Embryonic facial prominence (tissue), 1 donor: Measurements from ENCODE around the gene SCIN.
"Not testable (repeated sequence)": the region's sequence is repeated elsewhere in the genome, so short reads cannot be mapped to it uniquely, and the experiment has no call there.

Source experiments
- DNase-seq: peaks from one replicate; pipeline ENCODE4 v3.0.0-alpha.2; 2016; ENCODE audit errors: extremely low spot score

The SCIN gene

GRCh38 chr7:12612622-12613021 lies 42.1 kb downstream of the SCIN start:
- no peak for DNase-seq

- no peak for DNase-seq
These were observed 49.0 kb downstream of the SCIN start for GRCh38 chr7:12619461-12620069.

DNA sequence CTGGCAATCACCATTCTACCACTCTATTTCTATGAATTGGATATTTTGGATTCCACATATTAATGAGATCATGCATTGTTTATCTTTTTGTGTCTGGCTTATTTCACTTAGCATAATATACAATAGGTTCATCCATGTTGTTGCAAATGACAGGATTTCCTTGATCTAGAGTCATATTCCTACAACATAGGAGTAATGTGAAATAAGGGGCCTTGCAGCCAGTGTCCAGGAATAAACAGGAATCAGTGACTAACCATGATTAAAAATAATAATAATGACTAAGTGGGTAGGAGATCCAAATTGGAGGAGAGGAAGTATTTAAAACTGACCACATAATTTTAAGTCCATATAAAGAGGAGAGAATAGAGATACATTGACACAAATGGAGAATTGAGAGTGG lies 49.9 kb downstream of the SCIN start:
- DNase-seq: no peak

DNA sequence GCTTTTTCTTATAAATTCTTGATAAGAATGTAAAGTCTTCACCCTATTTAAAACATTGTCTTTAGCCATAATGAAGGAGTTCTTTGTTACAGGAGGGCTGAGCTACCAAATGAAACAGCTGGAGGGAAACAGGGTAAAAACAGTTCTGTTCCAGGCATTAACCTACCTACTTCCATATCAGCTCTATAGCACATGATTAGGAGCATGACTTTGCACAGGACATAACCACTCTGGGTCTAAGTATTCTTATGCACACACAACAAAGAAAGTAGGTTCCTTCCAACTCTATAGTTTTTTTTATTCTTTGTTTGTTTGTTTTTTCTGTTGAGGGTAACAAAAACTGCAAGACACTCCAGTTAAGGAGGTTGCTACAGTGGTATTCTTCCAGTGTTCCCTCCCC lies 52.7 kb downstream of the SCIN start:
- no peak for DNase-seq

GRCh38 chr7:12623885-12624498 lies 53.5 kb downstream of the SCIN start:
- no peak for DNase-seq

DNA sequence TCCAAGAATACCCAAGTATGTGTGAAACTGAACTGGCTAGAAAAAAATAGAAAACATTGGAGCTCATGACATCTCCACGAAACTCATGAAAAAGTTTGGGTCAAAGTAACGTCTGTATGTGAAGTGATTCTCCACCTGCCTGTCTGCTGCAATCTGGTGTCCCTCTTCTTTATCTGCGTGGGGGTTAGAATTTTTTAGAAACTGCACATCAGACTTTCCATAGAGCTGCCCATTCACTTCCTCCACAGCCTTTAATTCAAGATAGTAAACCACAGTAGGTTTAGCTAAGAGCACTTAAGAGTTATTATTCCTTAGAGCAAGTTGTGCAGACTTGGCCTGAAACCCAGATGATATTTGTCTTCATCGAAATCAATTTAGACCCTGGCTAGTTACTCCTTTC lies 55.3 kb downstream of the SCIN start:
- DNase-seq: no peak

- DNase-seq: no peak
These were observed 59.4 kb downstream of the SCIN start for GRCh38 chr7:12629816-12630512.

DNA sequence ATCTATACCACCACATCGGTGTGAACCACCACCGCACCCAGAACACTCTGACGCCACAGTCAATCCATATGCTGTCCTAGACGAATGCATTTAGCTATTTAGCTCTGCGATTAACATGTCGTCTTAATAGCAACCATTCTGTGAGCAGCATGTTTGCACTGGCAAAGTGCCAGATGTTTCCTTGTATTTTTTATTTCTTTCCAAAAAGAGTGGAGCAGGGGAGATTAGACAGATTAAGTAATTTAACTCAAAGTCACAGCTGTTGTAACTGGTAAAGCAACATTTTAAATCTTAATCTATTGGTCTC lies 59.9 kb downstream of the SCIN start:
- no peak for DNase-seq

GRCh38 chr7:12633582-12633981 lies 63.1 kb downstream of the SCIN start:
- no peak for DNase-seq

GRCh38 chr7:12635830-12636229 lies 65.3 kb downstream of the SCIN start:
- no peak for DNase-seq

DNA sequence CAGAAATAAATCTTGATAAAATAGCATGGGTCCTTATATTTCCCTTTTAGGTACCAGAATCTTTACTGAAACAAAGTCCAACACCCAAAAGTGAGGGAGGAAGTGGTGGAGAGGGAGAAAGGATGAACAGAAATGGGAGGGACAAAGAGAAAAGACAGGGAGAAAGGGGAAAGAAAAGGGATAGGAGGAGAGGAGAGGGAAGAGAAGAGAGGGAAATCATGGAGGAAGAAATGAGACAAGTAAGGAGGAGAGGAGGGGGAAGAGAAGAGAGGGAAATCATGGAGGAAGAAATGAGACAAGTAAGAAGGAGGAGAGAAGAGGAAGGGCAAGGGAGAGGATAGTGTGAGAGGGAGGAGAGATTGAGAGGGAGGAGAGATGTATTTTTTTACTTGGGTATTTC lies 66.8 kb downstream of the SCIN start:
- no peak for DNase-seq

GRCh38 chr7:12637819-12638592 lies 67.5 kb downstream of the SCIN start:
- no peak for DNase-seq

DNA sequence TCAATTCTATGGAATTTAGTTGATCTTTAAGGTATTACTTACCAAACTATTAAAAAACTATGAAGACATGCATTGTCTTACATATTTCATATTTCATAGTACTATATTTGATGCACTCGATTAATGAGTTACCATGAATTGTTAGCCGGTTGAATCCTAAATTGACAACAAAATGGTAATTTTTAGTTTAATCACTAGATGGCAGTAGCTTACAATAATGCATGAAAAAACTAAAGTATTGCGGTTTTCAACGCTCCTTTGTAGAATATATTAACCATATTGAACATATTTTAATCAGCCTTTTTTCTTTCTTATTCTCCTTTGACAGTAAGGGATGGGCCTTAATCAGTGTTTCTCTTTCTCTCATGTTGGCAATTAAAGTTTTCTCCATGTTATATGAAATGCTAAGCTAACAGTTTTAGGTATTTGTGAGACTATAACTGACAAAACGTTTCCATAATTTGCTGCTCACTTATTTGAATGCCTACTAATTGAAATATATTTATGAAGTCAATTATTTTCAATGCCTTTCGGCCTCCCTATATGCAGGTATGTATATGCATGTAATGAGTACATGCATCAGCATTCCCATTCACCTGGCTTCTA lies 68.4 kb downstream of the SCIN start:
- DNase-seq: no peak

DNA sequence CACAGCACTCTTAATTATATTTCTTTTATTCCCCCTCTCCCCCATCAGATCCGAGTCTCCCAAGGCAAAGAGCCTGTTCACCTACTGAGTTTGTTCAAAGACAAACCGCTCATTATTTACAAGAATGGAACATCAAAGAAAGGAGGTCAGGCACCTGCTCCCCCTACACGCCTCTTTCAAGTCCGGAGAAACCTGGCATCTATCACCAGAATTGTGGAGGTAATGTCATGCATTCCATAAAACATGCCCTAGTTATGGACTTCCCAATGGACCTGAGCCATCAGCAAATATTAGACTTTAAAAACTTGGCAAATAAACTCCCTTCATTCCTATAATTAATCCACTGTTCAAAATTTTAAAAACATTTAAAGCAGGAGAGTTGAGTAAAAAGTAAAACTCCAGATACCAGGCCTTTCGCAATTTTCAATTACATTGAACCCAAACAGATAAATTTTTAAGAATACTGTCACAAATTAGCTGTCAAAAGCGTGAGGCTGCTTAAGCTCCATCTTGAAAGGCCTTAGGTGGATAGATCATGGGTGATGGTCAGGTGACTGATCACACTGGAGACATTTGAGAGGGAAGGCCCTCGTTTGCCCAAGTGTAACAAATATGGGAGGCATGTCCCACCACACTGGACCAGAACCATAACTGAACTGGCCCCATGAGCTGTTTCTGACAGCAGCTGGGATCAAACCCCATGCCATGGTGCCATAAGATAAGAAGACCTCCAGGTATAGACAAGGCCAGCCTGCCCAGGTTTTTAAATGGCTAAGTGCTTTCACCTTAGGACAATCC lies 70.0 kb downstream of the SCIN start:
- no peak for DNase-seq

- no peak for DNase-seq
These were observed 70.7 kb downstream of the SCIN start for GRCh38 chr7:12641196-12641595.

GRCh38 chr7:12642508-12642907 lies 72.0 kb downstream of the SCIN start:
- no peak for DNase-seq

DNA sequence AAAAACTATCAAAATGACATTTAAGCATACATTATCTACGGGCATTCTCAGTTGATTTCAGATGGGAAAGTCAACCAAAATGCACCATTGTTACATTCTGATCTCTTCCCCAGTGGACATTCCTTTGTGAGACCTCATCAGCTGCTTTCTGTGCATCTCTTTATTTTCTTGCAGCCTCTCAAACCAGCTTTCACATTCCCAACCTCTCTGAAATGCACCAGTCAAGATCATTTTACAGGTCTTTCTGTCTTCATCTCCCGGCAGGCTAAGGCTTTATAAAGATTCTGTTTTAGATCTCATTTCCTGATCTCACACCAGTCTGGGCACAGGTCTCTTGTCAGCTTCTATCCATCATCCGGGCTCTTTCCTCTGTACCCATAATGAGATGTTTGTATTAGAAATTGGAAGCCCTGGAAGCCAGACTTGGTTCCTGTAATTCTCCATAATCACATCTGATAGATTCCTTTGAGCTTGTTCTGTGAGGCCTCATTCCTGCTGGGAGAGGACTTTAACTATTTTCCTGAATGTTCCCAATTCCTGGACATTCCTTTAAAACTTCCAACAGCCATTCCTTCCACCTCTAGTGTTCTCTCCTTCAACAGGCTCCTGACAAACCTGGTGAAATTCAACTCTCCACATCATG lies 72.6 kb downstream of the SCIN start:
- no peak for DNase-seq

GRCh38 chr7:12643644-12644043 lies 73.1 kb downstream of the SCIN start:
- no peak for DNase-seq

GRCh38 chr7:12645212-12645611 lies 74.7 kb downstream of the SCIN start:
- not testable (repeated sequence) for DNase-seq

DNA sequence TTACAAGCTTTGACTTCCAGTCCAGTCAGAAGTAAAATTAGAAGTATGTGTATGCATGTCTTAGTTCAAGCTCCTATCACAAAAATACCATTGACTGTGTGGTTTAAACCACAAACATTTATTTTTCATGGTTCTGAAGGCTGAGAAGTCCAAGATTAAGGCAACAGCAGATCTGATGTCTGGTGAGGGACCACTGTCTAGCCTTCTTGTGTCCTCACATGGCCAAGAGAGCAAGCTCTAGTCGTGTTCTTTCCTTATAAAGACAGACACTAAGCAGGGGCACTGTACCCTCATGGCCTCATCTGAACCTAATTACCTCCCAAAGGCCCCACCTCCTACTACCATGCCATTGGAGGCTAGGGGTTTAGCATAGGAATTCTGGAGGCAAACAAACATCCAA lies 75.6 kb downstream of the SCIN start:
- DNase-seq: no peak
